Embryonic facial prominence (tissue), 1 donor: ENCODE results near the gene LRRC4B.
"Not testable (repeated sequence)": the region's sequence is repeated elsewhere in the genome, so short reads cannot be mapped to it uniquely, and the experiment has no call there.

Source experiments
- DNase-seq: peaks from one replicate; pipeline ENCODE4 v3.0.0-alpha.2; 2016; ENCODE audit errors: extremely low spot score

Gene LRRC4B, protein sequence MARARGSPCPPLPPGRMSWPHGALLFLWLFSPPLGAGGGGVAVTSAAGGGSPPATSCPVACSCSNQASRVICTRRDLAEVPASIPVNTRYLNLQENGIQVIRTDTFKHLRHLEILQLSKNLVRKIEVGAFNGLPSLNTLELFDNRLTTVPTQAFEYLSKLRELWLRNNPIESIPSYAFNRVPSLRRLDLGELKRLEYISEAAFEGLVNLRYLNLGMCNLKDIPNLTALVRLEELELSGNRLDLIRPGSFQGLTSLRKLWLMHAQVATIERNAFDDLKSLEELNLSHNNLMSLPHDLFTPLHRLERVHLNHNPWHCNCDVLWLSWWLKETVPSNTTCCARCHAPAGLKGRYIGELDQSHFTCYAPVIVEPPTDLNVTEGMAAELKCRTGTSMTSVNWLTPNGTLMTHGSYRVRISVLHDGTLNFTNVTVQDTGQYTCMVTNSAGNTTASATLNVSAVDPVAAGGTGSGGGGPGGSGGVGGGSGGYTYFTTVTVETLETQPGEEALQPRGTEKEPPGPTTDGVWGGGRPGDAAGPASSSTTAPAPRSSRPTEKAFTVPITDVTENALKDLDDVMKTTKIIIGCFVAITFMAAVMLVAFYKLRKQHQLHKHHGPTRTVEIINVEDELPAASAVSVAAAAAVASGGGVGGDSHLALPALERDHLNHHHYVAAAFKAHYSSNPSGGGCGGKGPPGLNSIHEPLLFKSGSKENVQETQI

DNA sequence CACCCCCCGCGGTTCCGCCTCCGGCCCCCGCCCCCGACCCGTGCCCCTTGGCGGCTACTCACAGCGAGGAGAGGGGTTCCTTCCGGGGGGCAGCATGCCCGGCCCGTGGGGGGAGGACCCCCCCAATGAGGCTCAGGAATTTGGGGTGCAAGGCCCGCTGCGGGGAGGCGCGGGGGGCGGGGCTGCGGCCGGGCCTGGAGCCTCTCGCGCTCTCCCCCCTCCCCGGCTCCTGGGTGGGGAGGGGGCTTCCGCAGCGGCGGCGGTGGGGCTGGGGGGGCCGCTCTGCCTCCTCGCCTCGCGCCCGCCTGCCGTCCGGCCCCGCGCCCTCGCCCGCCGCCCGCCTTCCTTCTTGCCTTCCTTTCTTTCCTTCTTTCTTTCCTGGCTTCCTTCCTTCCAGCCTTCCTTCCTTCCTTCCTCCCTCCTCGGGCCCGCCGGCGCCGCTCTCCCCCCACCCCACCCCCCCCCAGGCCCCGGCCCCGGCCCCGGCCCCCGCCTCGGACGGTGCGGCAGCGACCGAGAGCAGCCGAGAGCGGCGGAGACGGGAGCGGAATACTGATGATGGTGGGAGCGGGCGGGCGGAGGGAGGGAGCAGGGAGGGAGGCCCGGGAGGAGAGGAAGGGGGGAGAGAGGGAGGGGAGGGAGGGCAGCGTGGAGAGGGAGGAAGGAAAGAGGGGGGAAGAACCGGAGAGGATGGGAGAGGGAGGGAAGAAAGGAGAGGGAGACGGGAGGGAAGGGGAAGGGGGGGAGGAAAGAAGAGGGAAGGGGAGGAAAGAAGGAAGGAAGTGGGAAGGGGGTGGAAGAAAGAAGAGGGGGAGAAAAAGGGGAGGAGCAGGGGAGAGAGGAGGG lies at the start of gene LRRC4B:
LRRC4B (minus strand) TSS at position 554 of the 846 bp plus-strand sequence. CDS start 19,597 bp downstream, outside the sequence.
- DNase-seq = peak; percentile 77

DNA sequence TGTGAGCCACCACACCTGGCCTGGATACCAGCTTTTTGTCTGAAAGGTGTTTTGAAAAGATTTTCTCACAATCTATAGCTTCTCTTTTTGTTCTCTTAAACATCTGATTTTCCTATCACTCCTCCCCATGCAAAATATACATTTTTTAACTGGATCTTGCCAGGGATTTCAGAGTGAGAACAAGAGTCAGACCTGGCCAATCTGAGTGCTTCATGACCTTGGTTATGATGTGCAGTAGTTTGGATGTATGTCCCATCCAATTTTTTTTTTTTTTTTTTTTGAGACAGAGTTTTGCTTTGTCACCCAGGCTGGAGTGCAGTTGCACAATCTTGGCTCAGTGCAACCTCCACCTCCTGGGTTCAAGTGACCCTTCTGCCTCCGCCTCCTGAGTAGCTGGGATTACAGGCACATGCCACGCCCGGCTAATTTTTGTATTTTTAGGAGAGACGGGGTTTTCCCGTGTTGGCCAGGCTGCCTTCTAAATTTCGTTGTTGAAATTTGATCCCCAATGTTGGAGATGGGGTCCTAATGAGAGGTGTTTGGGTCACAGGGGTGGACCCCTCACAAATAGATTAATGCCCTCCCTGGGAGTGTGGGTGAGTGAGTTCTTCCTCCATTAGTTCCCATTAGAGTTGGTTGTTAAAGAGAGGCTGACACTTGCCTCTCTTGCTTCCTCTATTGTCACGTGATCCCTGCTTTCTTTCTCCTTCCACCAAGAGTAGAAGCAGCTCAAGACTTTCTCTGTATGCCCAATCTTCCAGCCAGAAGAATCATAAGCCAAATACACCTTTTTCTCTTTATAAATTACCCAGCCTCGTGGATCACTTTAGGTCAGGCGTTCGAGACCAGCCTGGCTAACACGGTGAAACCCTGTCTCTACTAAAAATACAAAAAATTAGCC lies 44.5 kb upstream of the LRRC4B start:
- not testable (repeated sequence) for DNase-seq

DNA sequence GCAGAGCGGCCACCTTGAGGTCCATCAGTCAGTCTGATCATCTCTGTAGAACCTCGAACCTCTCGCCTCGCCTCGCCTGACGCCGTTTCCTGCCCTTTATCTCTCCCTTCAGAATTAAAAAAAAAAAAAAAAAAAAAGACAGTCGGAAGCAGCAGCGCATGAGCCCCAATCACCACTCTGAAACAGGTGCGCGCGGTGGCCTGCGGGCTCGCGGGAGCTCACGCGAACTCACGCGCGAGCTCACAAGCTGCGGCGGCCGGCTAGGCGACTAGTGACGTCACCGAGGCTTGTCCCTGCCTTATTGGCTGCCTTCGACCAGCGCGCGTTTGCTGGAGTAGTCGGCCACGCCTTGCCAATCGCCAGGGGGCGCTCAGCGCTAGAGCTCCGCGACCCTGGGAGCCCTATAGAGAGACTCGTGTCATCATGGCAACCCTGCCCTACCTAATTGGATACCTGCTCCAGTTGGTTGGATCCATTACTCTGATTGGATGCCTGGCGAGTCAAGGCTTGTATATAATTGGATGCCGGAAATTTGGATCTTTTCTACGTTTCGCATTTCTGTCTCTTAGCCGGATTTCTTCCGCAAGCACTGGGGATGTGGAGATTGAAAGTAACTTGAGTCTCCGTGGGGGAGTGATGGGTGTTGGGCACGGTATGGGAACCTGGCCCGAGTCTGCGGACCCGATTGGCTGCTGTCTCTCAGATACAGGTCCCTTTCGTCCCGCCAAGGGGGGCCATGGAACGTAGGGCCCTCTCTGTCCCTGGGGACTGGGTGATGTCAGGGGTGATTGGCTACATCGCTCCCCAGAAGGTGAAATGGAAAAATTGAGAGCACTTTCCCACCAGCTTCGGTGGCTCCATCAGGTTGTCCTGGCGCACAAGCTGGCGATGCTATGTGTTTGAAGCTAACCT lies 39.9 kb upstream of the LRRC4B start:
- peak; percentile 76 for DNase-seq

DNA sequence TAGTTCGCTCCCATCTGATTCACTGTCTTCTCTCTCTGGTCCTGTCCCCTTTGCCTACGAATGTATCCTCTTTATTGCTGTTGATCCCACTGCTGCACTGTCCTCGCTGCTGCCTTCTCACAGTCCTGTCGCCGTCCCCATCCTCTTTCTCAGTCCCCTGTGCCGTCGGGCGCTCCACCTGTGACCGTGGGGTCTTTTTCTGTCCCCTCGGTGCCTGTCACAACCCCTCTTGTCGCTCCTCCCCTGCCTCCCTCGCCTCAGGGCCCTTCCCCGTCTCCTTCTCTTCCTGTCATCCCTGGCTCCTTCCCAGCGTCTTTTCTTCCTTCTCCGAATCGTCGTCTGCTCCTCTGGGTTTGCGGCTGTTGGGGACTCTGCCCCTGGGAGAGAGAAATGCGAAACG lies 39.2 kb upstream of the LRRC4B start:
- no peak for DNase-seq

DNA sequence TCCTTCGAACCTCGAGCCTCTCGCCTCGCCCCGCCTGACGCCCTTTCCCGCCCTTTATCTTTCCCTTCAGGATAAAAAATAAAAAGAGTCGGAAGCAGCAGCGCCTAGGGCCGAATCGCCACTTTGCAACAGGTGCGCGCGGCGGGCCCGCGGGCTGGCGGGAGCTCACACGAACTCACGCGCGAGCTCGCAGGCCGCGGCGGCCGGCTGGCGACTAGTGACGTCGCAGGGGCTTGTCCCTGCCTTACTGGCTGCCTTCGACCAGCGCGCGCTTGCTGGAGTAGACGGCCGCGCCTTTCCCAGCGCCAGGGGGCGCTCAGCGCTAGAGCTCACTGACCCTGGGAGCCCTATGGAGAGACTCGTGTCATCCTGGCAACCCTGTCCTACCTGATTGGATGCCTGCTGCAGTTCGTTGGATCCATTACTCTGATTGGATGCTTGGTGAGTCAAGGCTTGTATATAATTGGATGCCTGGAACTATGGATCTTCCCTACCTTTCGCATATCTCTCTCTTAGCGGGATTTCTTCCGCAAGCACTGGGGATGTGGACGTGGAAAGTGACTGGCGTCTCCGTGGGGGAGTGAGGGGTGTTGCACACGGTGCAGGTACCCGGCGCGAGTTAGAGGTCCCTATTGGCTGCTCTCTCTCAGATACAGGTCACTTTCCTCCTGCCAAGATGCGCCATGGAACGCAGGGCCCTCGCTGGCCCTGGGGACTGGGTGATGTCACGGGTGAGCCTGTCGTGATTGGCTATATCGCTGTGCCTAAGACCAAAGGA lies 38.0 kb upstream of the LRRC4B start:
- DNase-seq = not testable (repeated sequence)

DNA sequence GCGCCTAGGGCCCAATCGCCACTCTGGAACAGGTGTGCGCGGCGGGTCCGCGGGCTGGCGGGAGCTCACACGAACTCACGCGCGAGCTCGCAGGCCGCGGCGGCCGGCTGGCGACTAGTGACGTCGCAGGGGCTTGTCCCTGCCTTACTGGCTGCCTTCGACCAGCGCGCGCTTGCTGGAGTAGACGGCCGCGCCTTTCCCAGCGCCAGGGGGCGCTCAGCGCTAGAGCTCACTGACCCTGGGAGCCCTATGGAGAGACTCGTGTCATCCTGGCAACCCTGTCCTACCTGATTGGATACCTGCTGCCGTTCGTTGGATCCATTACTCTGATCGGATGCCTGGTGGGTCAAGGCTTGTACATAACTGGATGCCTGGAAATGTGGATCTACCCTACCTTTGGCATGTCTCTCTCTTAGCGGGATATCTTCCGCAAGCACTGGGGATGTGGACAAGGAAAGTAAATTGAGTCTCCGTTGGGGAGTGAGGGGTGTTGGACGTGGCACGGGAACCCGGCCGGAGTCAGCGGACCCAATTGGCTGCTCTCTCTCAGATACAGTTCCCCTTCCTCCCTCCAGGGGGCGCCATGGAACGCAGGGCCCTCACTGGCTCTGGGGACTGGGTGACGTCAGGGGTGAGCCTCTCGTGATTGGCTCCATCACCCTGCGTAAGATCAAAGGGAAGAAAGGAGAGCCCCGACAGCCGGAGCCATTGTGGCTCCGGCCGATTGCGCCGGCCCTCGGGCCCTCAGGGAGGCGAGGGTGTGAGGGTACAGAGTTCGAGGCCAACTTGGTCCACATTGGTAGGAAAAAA lies 36.2 kb upstream of the LRRC4B start:
- DNase-seq = not testable (repeated sequence)

DNA sequence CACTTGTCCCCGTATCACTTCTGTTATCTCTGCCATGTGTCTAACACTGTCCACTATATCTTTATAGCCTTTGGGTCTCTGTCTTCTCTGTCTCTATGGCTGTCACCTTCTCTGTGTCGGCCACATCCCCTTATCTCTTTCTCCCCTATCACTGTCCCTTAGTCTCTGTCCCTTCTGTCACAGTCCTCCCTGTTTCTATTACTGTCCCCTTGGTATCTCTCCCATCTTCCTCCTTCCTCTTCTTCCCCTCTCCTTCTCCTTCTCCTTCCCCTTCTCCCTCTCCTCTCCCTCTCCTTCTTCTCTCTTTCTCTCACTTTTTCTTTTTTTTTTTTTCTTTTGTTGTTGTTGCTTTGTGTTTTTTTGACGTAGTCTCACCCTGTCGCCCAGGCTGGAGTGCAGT lies 34.7 kb upstream of the LRRC4B start:
- no peak for DNase-seq

DNA sequence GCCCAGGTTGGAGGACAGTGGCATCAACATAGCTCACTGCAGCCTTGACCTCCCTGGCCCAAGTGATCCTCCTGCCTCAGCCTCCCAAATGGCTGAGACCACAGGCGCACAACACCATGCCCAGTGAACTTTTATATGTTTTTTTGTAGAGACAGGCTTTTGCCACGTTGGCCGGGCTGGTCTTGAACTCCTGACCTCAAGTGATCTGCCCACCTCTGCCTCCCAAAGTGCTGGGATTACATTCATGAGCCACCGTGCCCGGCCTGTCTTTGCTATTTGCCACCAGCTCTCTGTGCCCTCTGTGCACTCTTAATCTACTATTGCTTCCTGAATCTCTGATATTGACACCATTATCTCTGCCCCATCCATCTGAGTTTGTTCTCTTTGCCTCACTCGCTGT lies 34.3 kb upstream of the LRRC4B start:
- DNase-seq = no peak

DNA sequence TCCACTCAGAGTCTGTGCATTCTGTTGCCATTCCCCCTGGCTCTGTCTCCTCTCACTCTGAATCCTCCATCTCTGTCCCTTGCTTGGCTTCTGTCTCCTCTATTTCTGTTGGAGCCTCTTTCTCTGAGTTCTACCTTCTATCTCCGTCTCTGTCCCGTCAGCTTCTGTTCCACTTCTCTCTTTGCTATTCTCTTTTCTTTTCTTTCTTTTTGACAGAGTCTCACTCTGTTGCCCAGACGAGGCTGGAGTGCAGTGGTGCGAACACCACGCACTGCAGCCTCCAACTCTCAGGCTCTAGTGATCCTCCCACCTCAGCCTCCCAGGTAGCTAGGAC lies 33.8 kb upstream of the LRRC4B start:
- DNase-seq = no peak

DNA sequence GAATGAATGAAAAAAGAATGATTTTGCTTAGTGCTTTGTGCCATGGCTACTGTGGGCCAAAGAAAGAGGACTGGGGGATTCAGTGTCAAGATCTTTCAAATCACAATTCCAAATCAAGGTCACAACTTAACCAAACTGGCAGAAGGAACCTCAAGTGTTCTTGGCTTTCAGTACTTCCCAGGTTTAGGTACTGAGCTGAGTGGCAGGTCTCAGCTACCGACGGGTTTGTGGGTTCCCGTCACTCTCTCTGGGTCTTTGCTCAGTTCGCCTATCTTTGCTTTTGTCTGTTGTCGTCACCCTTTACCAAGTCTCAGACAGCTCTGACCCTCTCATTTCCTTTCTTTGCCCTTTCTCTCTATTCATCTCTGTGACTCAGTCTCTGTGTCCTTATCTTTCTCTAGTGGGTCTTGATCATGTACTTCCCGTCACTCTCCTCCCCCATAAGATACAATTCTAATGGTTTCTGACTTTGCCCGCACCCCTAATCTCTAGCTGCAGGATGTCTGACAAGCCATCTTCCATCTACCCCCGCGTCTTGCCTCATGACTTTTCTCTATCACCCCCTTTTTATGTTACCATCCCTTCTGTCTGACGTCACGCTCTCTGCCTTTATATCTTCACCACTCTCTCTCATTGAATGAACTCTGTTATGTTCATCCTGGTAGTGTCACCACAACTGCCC lies 33.3 kb upstream of the LRRC4B start:
- DNase-seq = no peak

DNA sequence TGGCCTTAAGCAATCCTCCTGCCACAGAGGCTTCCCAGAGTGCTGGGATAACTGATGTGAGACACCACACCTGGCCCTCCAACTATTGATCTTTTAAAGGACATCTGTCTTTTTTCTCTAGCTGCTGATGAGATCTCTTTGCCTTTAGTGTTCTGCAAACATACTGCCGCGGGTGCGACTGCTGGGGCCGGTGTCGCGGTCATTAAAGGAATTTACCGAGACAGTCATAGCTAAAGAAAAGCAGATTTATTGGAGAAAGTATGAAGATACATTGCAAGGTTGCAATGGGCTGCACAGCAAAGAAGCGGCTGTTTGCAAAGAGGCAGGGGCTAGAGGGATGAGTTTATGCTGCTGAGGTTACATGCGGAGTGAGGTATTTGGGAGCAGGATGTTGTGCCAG lies 31.2 kb upstream of the LRRC4B start:
- DNase-seq = no peak

DNA sequence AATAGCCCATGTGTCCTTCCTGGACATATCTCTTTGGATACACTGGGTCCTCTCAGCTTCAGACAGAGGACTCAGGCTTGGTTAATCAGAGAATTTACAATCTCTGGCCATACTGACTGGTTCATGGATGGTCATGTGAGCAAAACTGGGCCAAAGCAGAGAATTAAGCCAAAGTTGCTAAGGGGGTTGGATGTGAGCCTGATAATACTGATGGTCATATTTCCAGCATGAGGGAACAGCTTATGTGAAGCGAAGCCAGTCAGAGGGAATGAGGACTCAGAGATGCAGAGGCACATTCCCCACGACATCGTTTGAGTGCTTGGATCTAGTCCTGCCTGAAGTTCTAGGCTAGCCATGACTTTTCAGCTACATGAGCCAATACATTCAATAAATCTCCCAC lies 22.0 kb upstream of the LRRC4B start:
- DNase-seq = no peak

DNA sequence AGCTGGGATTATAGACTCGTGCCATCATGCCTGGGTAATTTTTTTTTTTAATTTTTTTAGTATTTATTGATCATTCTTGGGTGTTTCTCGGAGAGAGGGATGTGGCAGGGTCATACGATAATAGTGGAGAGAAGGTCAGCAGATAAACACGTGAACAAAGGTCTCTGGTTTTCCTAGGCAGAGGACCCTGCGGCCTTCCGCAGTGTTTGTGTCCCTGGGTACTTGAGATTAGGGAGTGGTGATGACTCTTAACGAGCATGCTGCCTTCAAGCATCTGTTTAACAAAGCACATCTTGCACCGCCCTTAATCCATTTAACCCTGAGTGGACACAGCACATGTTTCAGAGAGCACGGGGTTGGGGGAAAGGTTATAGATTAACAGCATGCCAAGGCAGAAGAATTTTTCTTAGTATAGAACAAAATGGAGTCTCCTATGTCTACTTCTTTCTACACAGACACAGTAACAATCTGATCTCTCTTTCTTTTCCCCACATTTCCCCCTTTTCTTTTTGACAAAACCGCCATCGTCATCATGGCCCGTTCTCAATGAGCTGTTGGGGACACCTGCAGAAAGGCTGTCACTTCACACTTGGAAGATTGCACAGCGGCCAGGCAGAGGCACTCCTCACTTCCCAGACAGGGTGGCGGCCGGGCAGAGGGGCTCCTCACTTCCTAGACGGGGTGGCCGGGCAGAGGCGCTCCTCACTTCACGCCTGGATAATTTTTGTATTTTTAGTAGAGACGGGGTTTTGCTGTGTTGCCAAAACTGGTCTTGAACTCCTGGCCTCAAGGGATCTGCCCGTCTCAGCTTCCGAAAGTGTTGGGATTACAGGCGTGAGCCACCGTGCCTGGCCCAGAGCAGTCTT lies 13.8 kb upstream of the LRRC4B start:
- not testable (repeated sequence) for DNase-seq

DNA sequence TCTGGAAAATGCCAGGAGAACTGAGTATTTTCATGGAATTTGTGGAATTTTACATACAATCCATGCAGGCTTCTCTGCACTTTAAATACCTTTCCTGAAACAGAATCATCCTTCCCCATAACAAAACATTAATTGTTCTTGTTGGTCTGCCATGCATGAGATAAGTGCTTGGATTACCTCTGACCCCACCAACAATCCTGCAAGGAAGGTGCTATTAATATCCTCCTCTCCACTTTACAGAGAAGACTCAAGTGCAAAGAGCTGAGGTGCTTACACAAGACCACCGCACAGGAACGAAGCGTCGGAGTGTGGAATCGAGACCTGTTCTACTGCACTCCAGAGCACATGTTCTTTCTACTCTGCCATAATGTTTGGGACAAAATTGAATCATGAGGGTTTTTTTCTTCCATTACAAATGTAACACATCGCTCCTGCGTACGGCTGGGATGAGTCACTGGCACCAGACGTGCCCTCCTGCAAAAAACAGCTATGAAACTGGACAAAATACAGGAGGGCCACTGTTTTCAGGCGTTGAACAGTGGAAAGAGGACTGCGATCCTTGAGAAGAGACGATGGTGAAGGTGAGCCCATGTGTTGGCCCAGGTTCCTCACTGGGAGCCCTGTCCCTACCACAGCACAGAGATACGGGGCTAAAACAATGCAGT lies 12.9 kb upstream of the LRRC4B start:
- DNase-seq = no peak

DNA sequence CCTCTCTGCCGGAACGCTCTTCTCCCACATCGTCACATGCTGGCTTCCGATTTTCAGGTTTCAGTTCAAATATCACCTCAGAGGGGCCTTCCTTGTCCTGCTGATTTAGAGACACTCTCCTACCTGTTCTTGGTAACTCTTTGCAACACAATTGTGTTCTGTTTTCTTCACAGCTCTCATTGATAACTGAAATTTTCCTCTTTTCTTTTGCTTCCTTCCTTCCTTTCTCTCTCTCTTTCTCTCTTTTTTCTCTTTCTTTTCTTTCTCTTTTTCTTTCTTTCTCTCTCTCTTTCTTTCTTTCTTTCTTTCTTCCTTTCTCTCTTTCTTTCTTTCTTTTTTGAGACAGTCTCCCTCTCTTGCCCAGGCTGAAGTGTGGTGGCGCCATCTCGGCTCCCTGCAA lies 12.0 kb upstream of the LRRC4B start:
- DNase-seq = no peak

DNA sequence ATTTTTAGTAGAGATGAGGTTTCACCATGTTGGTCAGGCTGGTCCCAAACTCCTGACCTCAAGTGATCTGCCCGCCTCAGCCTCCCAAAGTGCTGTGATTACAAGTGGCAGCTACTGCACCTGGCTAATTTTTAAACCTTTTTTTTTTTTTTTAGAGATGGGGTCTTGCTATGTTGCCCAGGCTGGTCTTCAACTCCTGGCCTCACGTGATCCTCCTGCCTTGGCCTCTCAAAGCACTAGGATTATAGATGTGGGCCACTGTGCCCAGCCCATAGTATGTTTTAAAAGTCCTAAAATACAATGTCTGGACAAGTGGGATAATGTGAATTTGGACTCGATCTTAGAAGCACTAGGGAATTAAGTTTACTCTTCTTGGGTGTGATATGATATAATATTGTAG lies 8.5 kb upstream of the LRRC4B start:
- not testable (repeated sequence) for DNase-seq
